Thyroid gland (tissue), 4 donors: ENCODE measurements around the gene C6orf52. TPM values are rescaled to one million over a fixed set of nuclear protein-coding genes. Genes with fewer than 3 reads are reported as not detected.

Source experiments
- DNase-seq, 2 donors: peaks; one replicate each; pipeline ENCODE4 v3.0.0-alpha.2; 2019
- H3K27ac ChIP-seq, 3 donors: fragments of 200-600 bp; sonication (generic); 1 replicate in 2 of 3; 2 replicates in 1 of 3; pipeline ENCODE4 v1.5.1; 2016 to 2019; ENCODE audit warnings: mild to moderate bottlenecking in 1 of 3, moderate library complexity in 1 of 3
- H3K27me3 ChIP-seq: fragments of 200-600 bp; sonication (generic); one replicate; pipeline ENCODE4 v1.5.1; 2019
- H3K36me3 ChIP-seq, 2 donors: fragments of 200-600 bp; sonication (generic); one replicate each; pipeline ENCODE4 v1.5.1; 2016 to 2019
- H3K4me1 ChIP-seq, 2 donors: fragments of 200-600 bp; sonication (generic); one replicate each; pipeline ENCODE4 v1.5.1; 2017 to 2019
- H3K4me3 ChIP-seq, 3 donors: fragments of 200-600 bp; sonication (generic); replicated peaks in 1 of 3; 1 replicate in 2 of 3; 2 replicates in 1 of 3; pipeline ENCODE4 v1.5.1; 2016; ENCODE audit warnings: mild to moderate bottlenecking in 1 of 3
- H3K9me3 ChIP-seq: fragments of 200-600 bp; sonication (generic); one replicate; pipeline ENCODE4 v1.5.1; 2017
- POLR2A ChIP-seq, 2 donors: fragments of 450-650 bp; IDR thresholded peaks; one replicate each; pipeline ENCODE4 v1.6.1; 2017; ENCODE audit warnings: antibody characterized with exemption in 2 of 2, mild to moderate bottlenecking in 2 of 2, moderate library complexity in 1 of 2
- WGBS, 2 donors: methylation state at CpG; one replicate each; pipeline ENCODE4 v1.1.5; 2017; 5-methylcytosine and 5-hydroxymethylcytosine counted together
- intact Hi-C: fragments of 100-400 bp; cut with DNase I; formaldehyde crosslinking; loops from one replicate; pipeline ENCODE4 v1.15.1; 2023
- total RNA-seq, 4 donors: library from RNA; depleted of rRNA; stranded (reverse); fragments of >200 nt; gene quantifications; one replicate each; pipeline ENCODE4 v1.2.3, GENCODE V29; 2016
- TF ChIP-seq, protein P1 (sequence below), 6 experiments: fragments of 200-600 bp in 3 of 6; fragments of 450-650 bp in 3 of 6; sonication (generic) in 3 of 6; IDR thresholded peaks; one replicate each; pipeline ENCODE4 v1.5.1; 2016 to 2019; ENCODE audit warnings: antibody characterized with exemption in 6 of 6, mild to moderate bottlenecking in 2 of 6, inconsistent platforms in 1 of 6, moderate library complexity in 1 of 6

Gene C6orf52
- total RNA-seq, 4 donors from 2014 or later: not detected

GRCh38 chr6:10686901-10687300, 7.5 kb downstream of the C6orf52 start:
- intact Hi-C loops: no loop called here
- H3K27ac ChIP-seq: no peak overlapping the region
- no peak for DNase-seq
- no peak overlapping the region for H3K4me3 ChIP-seq
- H3K4me1 ChIP-seq: no peaks in the 10 kb centered on the region
- no peak for TF ChIP-seq POLR2A (IDR thresholded peaks at IDR 0.05)
- TF ChIP-seq, protein P1, sequence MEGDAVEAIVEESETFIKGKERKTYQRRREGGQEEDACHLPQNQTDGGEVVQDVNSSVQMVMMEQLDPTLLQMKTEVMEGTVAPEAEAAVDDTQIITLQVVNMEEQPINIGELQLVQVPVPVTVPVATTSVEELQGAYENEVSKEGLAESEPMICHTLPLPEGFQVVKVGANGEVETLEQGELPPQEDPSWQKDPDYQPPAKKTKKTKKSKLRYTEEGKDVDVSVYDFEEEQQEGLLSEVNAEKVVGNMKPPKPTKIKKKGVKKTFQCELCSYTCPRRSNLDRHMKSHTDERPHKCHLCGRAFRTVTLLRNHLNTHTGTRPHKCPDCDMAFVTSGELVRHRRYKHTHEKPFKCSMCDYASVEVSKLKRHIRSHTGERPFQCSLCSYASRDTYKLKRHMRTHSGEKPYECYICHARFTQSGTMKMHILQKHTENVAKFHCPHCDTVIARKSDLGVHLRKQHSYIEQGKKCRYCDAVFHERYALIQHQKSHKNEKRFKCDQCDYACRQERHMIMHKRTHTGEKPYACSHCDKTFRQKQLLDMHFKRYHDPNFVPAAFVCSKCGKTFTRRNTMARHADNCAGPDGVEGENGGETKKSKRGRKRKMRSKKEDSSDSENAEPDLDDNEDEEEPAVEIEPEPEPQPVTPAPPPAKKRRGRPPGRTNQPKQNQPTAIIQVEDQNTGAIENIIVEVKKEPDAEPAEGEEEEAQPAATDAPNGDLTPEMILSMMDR (IDR thresholded peaks at IDR 0.05): no peak
- H3K36me3 ChIP-seq: no peaks in the 10 kb centered on the region
- no peaks in the 10 kb centered on the region for H3K27me3 ChIP-seq
- H3K9me3 ChIP-seq: no peaks in the 10 kb centered on the region
- 81 to 84% methylated on average over 8 of the region's 8 CpGs for WGBS, 2 donors

DNA sequence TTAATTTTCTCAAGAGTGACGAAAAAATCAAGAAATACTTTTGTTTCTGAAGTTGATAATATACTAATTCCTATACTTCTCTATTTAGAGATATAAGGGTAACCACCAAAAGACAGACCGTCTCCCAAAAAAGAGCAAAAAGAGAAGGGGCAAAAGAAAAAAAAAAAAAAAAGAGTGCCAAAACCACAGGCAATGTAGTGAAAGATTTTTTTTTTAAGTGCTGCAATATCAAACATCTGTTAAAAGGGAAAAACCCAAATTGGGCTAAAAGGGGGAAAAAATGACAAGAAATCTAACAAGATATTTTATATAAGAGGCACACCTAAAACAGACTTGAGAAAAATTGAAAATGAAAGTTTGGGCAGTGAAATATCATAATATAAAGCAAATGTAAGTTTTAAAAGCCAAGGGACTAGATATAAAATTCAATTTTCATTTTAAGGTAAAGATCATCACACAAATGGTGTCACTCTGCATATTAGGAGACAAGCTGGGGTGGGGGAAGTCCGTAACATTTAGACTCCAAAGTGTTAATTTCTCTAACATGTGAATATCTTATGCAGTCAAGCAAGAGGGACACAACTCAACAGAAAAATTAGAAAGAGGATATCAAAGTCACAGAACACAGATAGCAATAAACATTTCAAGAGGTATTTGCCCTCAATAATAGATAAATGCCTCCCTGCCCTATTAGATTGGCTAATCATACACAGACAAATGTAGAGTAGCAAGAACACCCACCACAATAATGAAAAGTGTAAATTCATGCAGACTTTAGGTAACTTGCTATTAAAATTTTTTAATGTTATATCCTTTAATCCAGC, 9.1 kb downstream of the C6orf52 start:
- intact Hi-C loops: no loop called here
- 77 to 78% methylated on average over 3 of the region's 3 CpGs for WGBS, 2 donors
- no peaks in the 10 kb centered on the region for H3K36me3 ChIP-seq
- H3K27ac ChIP-seq: no peak overlapping the region
- no peak for DNase-seq
- TF ChIP-seq POLR2A (IDR thresholded peaks at IDR 0.05): no peak
- H3K27me3 ChIP-seq: no peaks in the 10 kb centered on the region
- no peaks in the 10 kb centered on the region for H3K9me3 ChIP-seq
- H3K4me3 ChIP-seq: no peak overlapping the region
- H3K4me1 ChIP-seq: no peaks in the 10 kb centered on the region

DNA sequence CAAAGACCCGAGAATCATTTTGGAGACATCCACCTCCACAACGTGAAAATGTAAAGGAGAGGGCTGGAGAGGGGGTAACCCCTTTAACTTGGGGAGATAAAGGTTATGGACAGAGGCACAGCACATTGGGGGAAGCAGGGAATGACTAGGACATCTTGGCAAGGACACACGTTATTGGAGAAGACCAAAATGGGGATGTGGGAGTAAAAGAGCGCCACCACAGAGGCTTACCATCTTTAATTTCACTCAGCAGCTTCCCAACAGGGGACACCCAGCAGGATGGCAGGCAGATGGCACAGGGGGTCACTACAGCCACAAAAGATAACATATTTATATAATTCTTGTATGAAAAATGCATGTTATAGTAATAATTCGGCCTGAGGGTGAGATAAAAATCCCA, 9.8 kb downstream of the C6orf52 start:
- Histone ChIP-seq H3K36me3 (no peaks in the 10 kb centered on the region), H3K27ac (no peak overlapping the region), H3K4me3 (no peak overlapping the region), H3K27me3 (no peaks in the 10 kb centered on the region), H3K4me1 (no peaks in the 10 kb centered on the region), H3K9me3 (no peaks in the 10 kb centered on the region)
- 80 to 81% methylated on average over 5 of the region's 5 CpGs for WGBS, 2 donors
- intact Hi-C loops: no loop called here
- no peak for DNase-seq
- no peak for TF ChIP-seq POLR2A (IDR thresholded peaks at IDR 0.05)
- TF ChIP-seq, protein P1 (IDR thresholded peaks at IDR 0.05): no peak

GRCh38 chr6:10682355-10682988, 11.9 kb downstream of the C6orf52 start:
- Histone ChIP-seq H3K4me3 (no peak overlapping the region), H3K4me1 (no peaks in the 10 kb centered on the region), H3K27ac (no peak overlapping the region), H3K9me3 (no peaks in the 10 kb centered on the region), H3K27me3 (no peaks in the 10 kb centered on the region), H3K36me3 (no peaks in the 10 kb centered on the region)
- no peak for TF ChIP-seq POLR2A (IDR thresholded peaks at IDR 0.05)
- TF ChIP-seq, protein P1 (IDR thresholded peaks at IDR 0.05): no peak
- intact Hi-C loops: no loop called here
- DNase-seq: no peak

DNA sequence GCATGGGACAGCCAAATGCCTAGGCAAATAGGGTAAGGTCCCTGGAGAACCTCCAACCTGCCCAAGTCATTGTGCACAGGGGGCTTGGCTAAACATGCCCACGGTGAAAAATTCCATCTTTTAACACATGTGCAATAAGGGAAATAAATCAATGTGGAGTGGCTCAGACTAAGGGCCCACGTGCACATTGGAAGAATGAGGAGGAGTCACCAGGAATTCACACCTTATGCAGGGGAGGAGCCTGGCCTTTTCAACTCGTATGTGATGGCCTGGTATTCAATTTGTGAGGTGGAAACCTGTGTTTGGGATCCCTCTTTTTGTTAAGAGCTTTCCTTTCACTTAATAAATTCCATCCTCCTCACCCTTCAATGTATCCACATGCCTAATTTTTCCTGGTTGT, 12.6 kb downstream of the C6orf52 start:
- Histone ChIP-seq H3K4me3 (no peak overlapping the region), H3K9me3 (no peaks in the 10 kb centered on the region), H3K27me3 (no peaks in the 10 kb centered on the region), H3K36me3 (no peaks in the 10 kb centered on the region), H3K27ac (no peak overlapping the region), H3K4me1 (no peaks in the 10 kb centered on the region)
- intact Hi-C loops: no loop called here
- TF ChIP-seq POLR2A (IDR thresholded peaks at IDR 0.05): no peak
- TF ChIP-seq, protein P1 (IDR thresholded peaks at IDR 0.05): no peak
- DNase-seq: no peak
- 70 to 72% methylated on average over 3 of the region's 3 CpGs for WGBS, 2 donors
